NCI-H128 (cell line): ENCODE results near the gene CCDC33.

ENCODE experiments used
- DNase-seq: peaks from one replicate; lab custom pipeline; 2025; ENCODE audit not compliant: unreplicated experiment; lab: John Stamatoyannopoulos, UW

Gene CCDC33

GRCh38 chr15:74311734-74312444, 75.8 kb downstream of the CCDC33 start:
- DNase-seq, result no peak

- DNase-seq, result peak; percentile 68
These were observed 76.4 kb downstream of the CCDC33 start for GRCh38 chr15:74312445-74313007.

GRCh38 chr15:74313889-74314288, 77.8 kb downstream of the CCDC33 start:
- DNase-seq, result no peak

GRCh38 chr15:74314795-74315438, 78.8 kb downstream of the CCDC33 start:
- no peak for DNase-seq

GRCh38 chr15:74315626-74316025, 79.5 kb downstream of the CCDC33 start:
- DNase-seq, result no peak

GRCh38 chr15:74316141-74316540, 80.0 kb downstream of the CCDC33 start:
- no peak for DNase-seq

- DNase-seq, result no peak
These were observed 81.8 kb downstream of the CCDC33 start for GRCh38 chr15:74317820-74318375.

GRCh38 chr15:74318376-74319137, 82.4 kb downstream of the CCDC33 start:
- peak; percentile 44 for DNase-seq

- DNase-seq, result no peak
These were observed 83.0 kb downstream of the CCDC33 start for GRCh38 chr15:74319138-74319460.

- DNase-seq, result no peak
These were observed 83.6 kb downstream of the CCDC33 start for GRCh38 chr15:74319596-74320351.

GRCh38 chr15:74320352-74321247, 84.5 kb downstream of the CCDC33 start:
- peak; percentile 48 for DNase-seq

GRCh38 chr15:74322558-74323180, 86.5 kb downstream of the CCDC33 start:
- DNase-seq, result peak; percentile 46

- no peak for DNase-seq
These were observed 88.6 kb downstream of the CCDC33 start for GRCh38 chr15:74324714-74325113.

GRCh38 chr15:74326746-74327145, 90.6 kb downstream of the CCDC33 start:
- no peak for DNase-seq

- DNase-seq, result no peak
These were observed 91.6 kb downstream of the CCDC33 start for GRCh38 chr15:74327756-74328155.

GRCh38 chr15:74328331-74329056, 92.4 kb downstream of the CCDC33 start:
- no peak for DNase-seq

- no peak for DNase-seq
These were observed 94.8 kb downstream of the CCDC33 start for GRCh38 chr15:74330861-74331408.

GRCh38 chr15:74332011-74332410, 95.9 kb downstream of the CCDC33 start:
- DNase-seq, result no peak
